ENCODE results near the gene TROAP. TPM values are rescaled to one million over a fixed set of nuclear protein-coding genes. Genes with fewer than 3 reads are reported as not detected.

Gene TROAP, protein sequence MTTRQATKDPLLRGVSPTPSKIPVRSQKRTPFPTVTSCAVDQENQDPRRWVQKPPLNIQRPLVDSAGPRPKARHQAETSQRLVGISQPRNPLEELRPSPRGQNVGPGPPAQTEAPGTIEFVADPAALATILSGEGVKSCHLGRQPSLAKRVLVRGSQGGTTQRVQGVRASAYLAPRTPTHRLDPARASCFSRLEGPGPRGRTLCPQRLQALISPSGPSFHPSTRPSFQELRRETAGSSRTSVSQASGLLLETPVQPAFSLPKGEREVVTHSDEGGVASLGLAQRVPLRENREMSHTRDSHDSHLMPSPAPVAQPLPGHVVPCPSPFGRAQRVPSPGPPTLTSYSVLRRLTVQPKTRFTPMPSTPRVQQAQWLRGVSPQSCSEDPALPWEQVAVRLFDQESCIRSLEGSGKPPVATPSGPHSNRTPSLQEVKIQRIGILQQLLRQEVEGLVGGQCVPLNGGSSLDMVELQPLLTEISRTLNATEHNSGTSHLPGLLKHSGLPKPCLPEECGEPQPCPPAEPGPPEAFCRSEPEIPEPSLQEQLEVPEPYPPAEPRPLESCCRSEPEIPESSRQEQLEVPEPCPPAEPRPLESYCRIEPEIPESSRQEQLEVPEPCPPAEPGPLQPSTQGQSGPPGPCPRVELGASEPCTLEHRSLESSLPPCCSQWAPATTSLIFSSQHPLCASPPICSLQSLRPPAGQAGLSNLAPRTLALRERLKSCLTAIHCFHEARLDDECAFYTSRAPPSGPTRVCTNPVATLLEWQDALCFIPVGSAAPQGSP
- total RNA-seq (ENCODE audit: unreplicated experiment) = 11.7 TPM
- long read RNA-seq, partial matches to known transcripts = 0 of 4 reads
- long read RNA-seq, other reads (novel, unspliced or antisense) = 2 of 4 reads

DNA sequence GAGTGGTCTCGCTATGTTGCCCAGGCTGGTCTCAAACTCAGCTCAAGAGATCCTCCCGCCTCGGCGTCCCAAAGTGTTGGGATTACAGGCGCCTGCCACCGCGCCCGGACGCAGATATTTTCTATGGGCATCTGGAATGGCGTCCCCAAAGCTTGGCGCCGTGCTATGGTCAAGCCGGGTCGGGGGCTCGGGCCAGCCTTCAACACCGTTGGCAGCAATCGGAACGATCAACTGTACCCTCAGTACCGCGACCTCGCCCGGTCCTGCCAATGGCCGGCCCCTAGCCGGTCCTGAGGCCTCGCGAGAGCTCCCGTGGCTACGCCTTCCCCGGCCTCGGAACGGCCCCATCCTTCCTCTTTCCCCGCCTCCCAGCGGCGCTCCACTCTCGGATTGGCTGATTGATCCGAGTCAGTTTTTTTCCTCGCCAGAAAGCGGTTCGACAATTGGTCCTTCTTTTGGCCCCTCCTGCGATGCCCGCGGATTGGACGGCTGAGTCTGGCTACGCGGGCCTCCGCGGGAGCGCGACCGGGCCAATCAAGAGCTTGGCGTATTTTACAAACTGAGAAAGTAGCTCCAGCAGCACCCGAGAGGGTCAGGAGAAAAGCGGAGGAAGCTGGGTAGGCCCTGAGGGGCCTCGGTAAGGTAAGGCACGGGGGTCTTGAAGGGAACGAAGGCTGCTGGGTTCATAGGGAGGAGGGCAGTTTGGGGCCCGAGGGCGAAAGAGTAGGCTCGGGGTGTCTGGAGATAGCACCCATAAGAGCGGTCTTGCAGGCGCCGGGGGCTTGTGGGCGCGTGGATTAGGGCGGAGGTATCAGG is at the start of gene TROAP:
Gene TROAP (plus strand): TSS at position 548 of the 816 bp plus-strand sequence. CDS start 354 bp downstream, outside the sequence.
- Mint-ChIP-seq H3K4me3 (ENCODE audit: unreplicated experiment) (peak within 1 kb of the TSS; percentile 99), H3K36me3 (ENCODE audit: unreplicated experiment) (no peaks in the 10 kb centered on the region), H3K9me3 (ENCODE audit: unreplicated experiment) (no peaks in the 10 kb centered on the region), H3K27me3 (ENCODE audit: unreplicated experiment) (peaks cover 1% of the 10 kb centered on the region), H3K27ac (ENCODE audit: unreplicated experiment) (peak within 1 kb of the TSS; percentile 64), H3K4me1 (ENCODE audit: low read depth, unreplicated experiment) (peaks cover 6% of the 10 kb centered on the region)
- peak; percentile 97 for DNase-seq
- TF ChIP-seq, protein P1, sequence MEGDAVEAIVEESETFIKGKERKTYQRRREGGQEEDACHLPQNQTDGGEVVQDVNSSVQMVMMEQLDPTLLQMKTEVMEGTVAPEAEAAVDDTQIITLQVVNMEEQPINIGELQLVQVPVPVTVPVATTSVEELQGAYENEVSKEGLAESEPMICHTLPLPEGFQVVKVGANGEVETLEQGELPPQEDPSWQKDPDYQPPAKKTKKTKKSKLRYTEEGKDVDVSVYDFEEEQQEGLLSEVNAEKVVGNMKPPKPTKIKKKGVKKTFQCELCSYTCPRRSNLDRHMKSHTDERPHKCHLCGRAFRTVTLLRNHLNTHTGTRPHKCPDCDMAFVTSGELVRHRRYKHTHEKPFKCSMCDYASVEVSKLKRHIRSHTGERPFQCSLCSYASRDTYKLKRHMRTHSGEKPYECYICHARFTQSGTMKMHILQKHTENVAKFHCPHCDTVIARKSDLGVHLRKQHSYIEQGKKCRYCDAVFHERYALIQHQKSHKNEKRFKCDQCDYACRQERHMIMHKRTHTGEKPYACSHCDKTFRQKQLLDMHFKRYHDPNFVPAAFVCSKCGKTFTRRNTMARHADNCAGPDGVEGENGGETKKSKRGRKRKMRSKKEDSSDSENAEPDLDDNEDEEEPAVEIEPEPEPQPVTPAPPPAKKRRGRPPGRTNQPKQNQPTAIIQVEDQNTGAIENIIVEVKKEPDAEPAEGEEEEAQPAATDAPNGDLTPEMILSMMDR (IDR thresholded peaks at IDR 0.05; ENCODE audit: partially characterized antibody, unreplicated experiment) = no peak

DNA sequence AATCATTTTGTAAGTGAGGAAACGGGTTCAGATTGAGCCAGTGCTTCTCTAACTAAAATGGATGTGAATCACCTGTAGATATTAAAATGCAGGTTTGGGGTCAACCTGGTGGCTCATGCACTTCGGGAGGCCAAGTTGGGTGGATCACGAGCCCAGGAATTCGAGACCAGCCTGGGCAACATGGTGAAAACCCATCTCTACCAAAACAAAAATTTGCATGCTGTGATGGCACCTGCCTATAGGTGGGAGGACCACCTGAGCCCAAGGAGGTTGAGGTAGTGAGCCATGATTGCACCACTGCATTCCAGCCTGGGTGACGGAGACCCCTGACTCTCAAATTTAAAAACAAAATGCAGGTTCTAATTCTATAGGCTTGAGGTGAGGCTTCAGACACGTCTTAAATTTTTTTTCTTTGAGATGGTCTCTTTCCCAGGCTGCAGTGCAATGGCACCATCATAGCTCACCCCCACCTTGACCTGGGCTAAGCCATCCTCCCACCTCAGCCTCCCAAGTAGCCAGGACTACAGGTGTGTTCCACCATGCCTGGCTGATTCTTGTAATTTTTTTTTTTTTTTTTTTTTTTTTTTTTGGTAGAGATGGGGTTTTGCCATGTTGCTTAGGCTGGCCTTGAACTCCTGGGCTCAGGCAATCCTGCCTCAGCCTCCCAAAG is 49.2 kb upstream of the TROAP start:
- TF ChIP-seq, protein P1 (IDR thresholded peaks at IDR 0.05; ENCODE audit: partially characterized antibody, unreplicated experiment) = no peak
- H3K36me3 Mint-ChIP-seq (ENCODE audit: unreplicated experiment) = peaks cover 5% of the 10 kb centered on the region

DNA sequence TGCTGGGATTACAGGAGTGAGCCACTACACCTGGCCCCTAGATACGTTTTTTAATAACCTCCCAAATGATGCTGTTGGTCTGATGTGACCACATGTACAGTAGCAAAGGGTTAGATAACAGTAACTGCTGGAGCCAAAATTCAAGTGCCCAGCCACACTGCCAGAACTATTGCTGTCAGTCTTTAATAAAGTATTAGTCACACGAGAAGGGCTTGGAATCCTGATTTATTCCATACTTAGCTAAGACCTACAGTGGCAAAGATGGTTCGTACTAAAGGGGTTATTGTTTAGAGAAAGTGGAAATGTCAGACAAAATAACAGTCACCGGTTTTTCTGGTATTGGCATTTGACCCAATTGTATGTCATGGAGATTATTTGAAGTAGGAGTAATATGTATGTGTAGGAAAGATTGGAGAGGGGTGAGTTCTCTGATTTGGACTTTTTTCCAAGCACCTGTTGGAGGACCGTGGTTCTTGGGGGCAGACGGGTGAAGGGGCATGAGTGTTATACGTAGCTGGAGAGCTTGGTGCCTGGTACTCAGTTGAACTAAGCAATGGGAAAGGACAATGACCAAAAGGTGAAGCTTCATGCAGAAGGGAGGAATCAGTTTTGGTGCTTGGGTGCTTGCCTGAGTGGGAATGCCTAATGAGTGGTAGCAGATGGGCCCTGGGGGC is 48.5 kb upstream of the TROAP start:
- H3K4me1 Mint-ChIP-seq (ENCODE audit: low read depth, unreplicated experiment) = peaks cover 22% of the 10 kb centered on the region
- peaks cover 2% of the 10 kb centered on the region for H3K9me3 Mint-ChIP-seq (ENCODE audit: unreplicated experiment)
- no peak for DNase-seq
- peaks cover 5% of the 10 kb centered on the region for H3K36me3 Mint-ChIP-seq (ENCODE audit: unreplicated experiment)
- TF ChIP-seq, protein P1 (IDR thresholded peaks at IDR 0.05; ENCODE audit: partially characterized antibody, unreplicated experiment) = no peak
- H3K27ac Mint-ChIP-seq (ENCODE audit: unreplicated experiment) = no peak overlapping the region
- no peak overlapping the region for H3K4me3 Mint-ChIP-seq (ENCODE audit: unreplicated experiment)
- H3K27me3 Mint-ChIP-seq (ENCODE audit: unreplicated experiment) = peaks cover 3% of the 10 kb centered on the region

More for the DNA sequence above, 49.2 kb upstream of the TROAP start:
- Mint-ChIP-seq H3K4me3 (ENCODE audit: unreplicated experiment) (no peak overlapping the region), H3K9me3 (ENCODE audit: unreplicated experiment) (peaks cover 2% of the 10 kb centered on the region), H3K27me3 (ENCODE audit: unreplicated experiment) (no peaks in the 10 kb centered on the region), H3K4me1 (ENCODE audit: low read depth, unreplicated experiment) (peaks cover 18% of the 10 kb centered on the region), H3K27ac (ENCODE audit: unreplicated experiment) (no peak overlapping the region)
- DNase-seq = no peak

All from glutamatergic neuron (in vitro differentiated cells).